ENCODE results near the gene RBMS1. TPM values are rescaled to one million over a fixed set of nuclear protein-coding genes. Genes with fewer than 3 reads are reported as not detected.

Gene RBMS1
- polyA plus RNA-seq, 4 donors: 122 to 165 (median 151) TPM

GRCh38 chr2:160317181-160318099, 176.2 kb downstream of the RBMS1 start:
- DNase-seq (ENCODE audit: low read depth in 4 of 4, low spot score in 3 of 4): no peak

- no peak for DNase-seq (ENCODE audit: low read depth in 4 of 4, low spot score in 3 of 4)
Measured at GRCh38 chr2:160315337-160315736, 178.3 kb downstream of the RBMS1 start.

- no peak for DNase-seq (ENCODE audit: low read depth in 4 of 4, low spot score in 3 of 4)
Measured at GRCh38 chr2:160310118-160310828, 183.3 kb downstream of the RBMS1 start.

- DNase-seq (ENCODE audit: low read depth in 4 of 4, low spot score in 3 of 4): no peak
Measured at GRCh38 chr2:160309585-160309984, 184.0 kb downstream of the RBMS1 start.

- no peak for DNase-seq (ENCODE audit: low read depth in 4 of 4, low spot score in 3 of 4)
Measured at GRCh38 chr2:160308915-160309314, 184.7 kb downstream of the RBMS1 start.

- DNase-seq (ENCODE audit: low read depth in 4 of 4, low spot score in 3 of 4): no peak
Measured at GRCh38 chr2:160308476-160308875, 185.1 kb downstream of the RBMS1 start.

- no peak for DNase-seq (ENCODE audit: low read depth in 4 of 4, low spot score in 3 of 4)
Measured at GRCh38 chr2:160306985-160307384, 186.6 kb downstream of the RBMS1 start.

- no peak for DNase-seq (ENCODE audit: low read depth in 4 of 4, low spot score in 3 of 4)
Measured at GRCh38 chr2:160305081-160305750, 188.4 kb downstream of the RBMS1 start.

GRCh38 chr2:160303527-160303926, 190.1 kb downstream of the RBMS1 start:
- DNase-seq (ENCODE audit: low read depth in 4 of 4, low spot score in 3 of 4): no peak

- no peak for DNase-seq (ENCODE audit: low read depth in 4 of 4, low spot score in 3 of 4)
Measured at GRCh38 chr2:160303076-160303475, 190.5 kb downstream of the RBMS1 start.

- DNase-seq (ENCODE audit: low read depth in 4 of 4, low spot score in 3 of 4): no peak
Measured at GRCh38 chr2:160301420-160301819, 192.2 kb downstream of the RBMS1 start.

GRCh38 chr2:160300203-160300602, 193.4 kb downstream of the RBMS1 start:
- DNase-seq (ENCODE audit: low read depth in 4 of 4, low spot score in 3 of 4): no peak

GRCh38 chr2:160299540-160299939, 194.1 kb downstream of the RBMS1 start:
- no peak for DNase-seq (ENCODE audit: low read depth in 4 of 4, low spot score in 3 of 4)

GRCh38 chr2:160298960-160299359, 194.6 kb downstream of the RBMS1 start:
- no peak for DNase-seq (ENCODE audit: low read depth in 4 of 4, low spot score in 3 of 4)

GRCh38 chr2:160295519-160296207, 197.9 kb downstream of the RBMS1 start:
- no peak for DNase-seq (ENCODE audit: low read depth in 4 of 4, low spot score in 3 of 4)

GRCh38 chr2:160294889-160295288, 198.7 kb downstream of the RBMS1 start:
- DNase-seq (ENCODE audit: low read depth in 4 of 4, low spot score in 3 of 4): no peak

GRCh38 chr2:160294339-160294803, 199.2 kb downstream of the RBMS1 start:
- no peak for DNase-seq (ENCODE audit: low read depth in 4 of 4, low spot score in 3 of 4)

- DNase-seq (ENCODE audit: low read depth in 4 of 4, low spot score in 3 of 4): no peak
Measured at GRCh38 chr2:160293391-160294091, 200.1 kb downstream of the RBMS1 start.

- no peak for DNase-seq (ENCODE audit: low read depth in 4 of 4, low spot score in 3 of 4)
Measured at GRCh38 chr2:160292225-160292624, 201.4 kb downstream of the RBMS1 start.

GRCh38 chr2:160291382-160291781, 202.2 kb downstream of the RBMS1 start:
- DNase-seq (ENCODE audit: low read depth in 4 of 4, low spot score in 3 of 4): no peak
